T47D (cell line): ENCODE results near the gene ZFHX3.

Experiments
- DNase-seq, 2 experiments: peaks; one replicate each; pipeline versions ENCODE4 v3.0.0 to v3.0.0-alpha.2; 2011 to 2012; ENCODE audit warnings: low read depth in 1 of 2, low spot score in 1 of 2
- JUND ChIP-seq: IDR thresholded peaks from 2 replicates; pipeline ENCODE4 v1.6.1; 2012; ENCODE audit warnings: low read depth
- in situ Hi-C: cut with HindIII; loops from 2 replicates; pipeline ENCODE4 v1.10.0; 2016; ENCODE audit warnings: low sequenced_read_pairs, low pct_unique_long_range_greater_than_20kb

The ZFHX3 gene

GRCh38 chr16:72796222-72796621 lies 251.7 kb downstream of the ZFHX3 start:
- TF ChIP-seq JUND = no peak
- DNase-seq = no peak
- in situ Hi-C loops = no loop called here

GRCh38 chr16:72794986-72795385 lies 252.9 kb downstream of the ZFHX3 start:
- no peak for DNase-seq
- in situ Hi-C loops = no loop called here

GRCh38 chr16:72794319-72794718 lies 253.6 kb downstream of the ZFHX3 start:
- in situ Hi-C loops = no loop called here
- no peak for TF ChIP-seq JUND
- no peak for DNase-seq

More at GRCh38 chr16:72794986-72795385, 252.9 kb downstream of the ZFHX3 start:
- no peak for TF ChIP-seq JUND

- TF ChIP-seq JUND = no peak
- DNase-seq = no peak
- in situ Hi-C loops = no loop called here
Observed at GRCh38 chr16:72793716-72794115, 254.2 kb downstream of the ZFHX3 start.

- in situ Hi-C loops = no loop called here
- DNase-seq = no peak
- TF ChIP-seq JUND = no peak
Observed at GRCh38 chr16:72793017-72793416, 254.9 kb downstream of the ZFHX3 start.

- DNase-seq = no peak
- in situ Hi-C loops = no loop called here
- TF ChIP-seq JUND = no peak
Observed at GRCh38 chr16:72791786-72792185, 256.1 kb downstream of the ZFHX3 start.

GRCh38 chr16:72789921-72790320 lies 258.0 kb downstream of the ZFHX3 start:
- TF ChIP-seq JUND = no peak
- no peak for DNase-seq
- in situ Hi-C loops = no loop called here

GRCh38 chr16:72789465-72789864 lies 258.5 kb downstream of the ZFHX3 start:
- TF ChIP-seq JUND = no peak
- DNase-seq = no peak
- in situ Hi-C loops = no loop called here

- in situ Hi-C loops = no loop called here
- no peak for TF ChIP-seq JUND
- no peak for DNase-seq
Observed at GRCh38 chr16:72788269-72788809, 259.6 kb downstream of the ZFHX3 start.

GRCh38 chr16:72787514-72788268 lies 260.2 kb downstream of the ZFHX3 start:
- DNase-seq = no peak
- no peak for TF ChIP-seq JUND
- in situ Hi-C loops = no loop called here

- in situ Hi-C loops = no loop called here
- DNase-seq = no peak
- no peak for TF ChIP-seq JUND
Observed at GRCh38 chr16:72787130-72787513, 260.8 kb downstream of the ZFHX3 start.

- DNase-seq = no peak
- TF ChIP-seq JUND = no peak
- in situ Hi-C loops = no loop called here
Observed at GRCh38 chr16:72786606-72787005, 261.3 kb downstream of the ZFHX3 start.

- DNase-seq = no peak
- in situ Hi-C loops = no loop called here
- no peak for TF ChIP-seq JUND
Observed at GRCh38 chr16:72785886-72786285, 262.0 kb downstream of the ZFHX3 start.

- TF ChIP-seq JUND = no peak
- no peak for DNase-seq
- in situ Hi-C loops = no loop called here
Observed at GRCh38 chr16:72785171-72785570, 262.8 kb downstream of the ZFHX3 start.
